SJSA1 (cell line): ENCODE measurements around the gene PRKCQ. TPM values are rescaled to one million over a fixed set of nuclear protein-coding genes. Genes with fewer than 3 reads are reported as not detected.
A peak's percentile ranks its signal among the peaks of the same experiment; 100 is the strongest.
"Not testable (repeated sequence)": the region's sequence is repeated elsewhere in the genome, so short reads cannot be mapped to it uniquely, and the experiment has no call there.

Source experiments
- DNase-seq, 2 experiments: peaks; one replicate each; pipeline ENCODE4 v3.0.0-alpha.2; 2015 to 2020; ENCODE audit warnings: low spot score in 2 of 2, low read depth in 1 of 2
- H3K27ac ChIP-seq: fragments of 250-450 bp; sonication (Bioruptor Pico); 2 replicates; pipeline ENCODE4 v1.5.1; 2020; ENCODE audit warnings: mild to moderate bottlenecking, moderate library complexity
- H3K27me3 ChIP-seq: fragments of 250-450 bp; sonication (Bioruptor Pico); replicated peaks from 2 replicates; pipeline ENCODE4 v1.5.1; 2020; ENCODE audit warnings: mild to moderate bottlenecking, moderate library complexity
- H3K36me3 ChIP-seq: fragments of 250-450 bp; sonication (Bioruptor Pico); 2 replicates; pipeline ENCODE4 v1.5.1; 2020; ENCODE audit warnings: mild to moderate bottlenecking
- H3K4me1 ChIP-seq: fragments of 250-450 bp; sonication (Bioruptor Pico); replicated peaks from 2 replicates; pipeline ENCODE4 v1.6.1; 2021; ENCODE audit warnings: mild to moderate bottlenecking
- H3K4me3 ChIP-seq: fragments of 250-450 bp; sonication (Bioruptor Pico); 2 replicates; pipeline ENCODE4 v1.5.1; 2020; ENCODE audit warnings: mild to moderate bottlenecking
- H3K9me3 ChIP-seq: fragments of 250-450 bp; sonication (Bioruptor Pico); replicated peaks from 2 replicates; pipeline ENCODE4 v1.5.1; 2020; ENCODE audit warnings: mild to moderate bottlenecking
- total RNA-seq: library from RNA; depleted of rRNA; stranded (reverse); fragments of >200 nt; shearing (Covaris generic); gene quantifications from 2 replicates; pipeline ENCODE4 v1.2.3, GENCODE V29; 2014

PRKCQ gene
- total RNA-seq, 1 experiment from 2014 or later, result not detected

GRCh38 chr10:6455592-6455991 is 124.5 kb downstream of the PRKCQ start:
- Histone ChIP-seq H3K4me3 (no peak overlapping the region), H3K27me3 (no peaks in the 10 kb centered on the region; the same call in 1 of the 2 replicates), H3K9me3 (no peaks in the 10 kb centered on the region), H3K36me3 (no peaks in the 10 kb centered on the region), H3K4me1 (no peaks in the 10 kb centered on the region), H3K27ac (no peak overlapping the region)
- no peak for DNase-seq

GRCh38 chr10:6446711-6447110 is 133.4 kb downstream of the PRKCQ start:
- Histone ChIP-seq H3K27ac (no peak overlapping the region), H3K4me3 (no peak overlapping the region), H3K9me3 (no peaks in the 10 kb centered on the region; the same call in 1 of the 2 replicates), H3K36me3 (no peaks in the 10 kb centered on the region), H3K27me3 (peaks cover 4% of the 10 kb centered on the region; the same call in 1 of the 2 replicates), H3K4me1 (no peaks in the 10 kb centered on the region)
- no peak for DNase-seq

GRCh38 chr10:6445671-6446316 is 134.3 kb downstream of the PRKCQ start:
- Histone ChIP-seq H3K4me1 (no peaks in the 10 kb centered on the region), H3K9me3 (no peaks in the 10 kb centered on the region; the same call in 1 of the 2 replicates), H3K27ac (no peak overlapping the region), H3K27me3 (peaks cover 7% of the 10 kb centered on the region; the same call in 1 of the 2 replicates), H3K4me3 (no peak overlapping the region), H3K36me3 (no peaks in the 10 kb centered on the region)
- DNase-seq, result peak in 1 of 2 experiments; percentile 15

GRCh38 chr10:6439875-6440274 is 140.2 kb downstream of the PRKCQ start:
- not testable (repeated sequence) for H3K4me1 ChIP-seq, H3K27ac ChIP-seq, H3K4me3 ChIP-seq, H3K9me3 ChIP-seq, H3K36me3 ChIP-seq, DNase-seq, H3K27me3 ChIP-seq

GRCh38 chr10:6431861-6432260 is 148.2 kb downstream of the PRKCQ start:
- peaks cover 16% of the 10 kb centered on the region for H3K27me3 ChIP-seq
- H3K36me3 ChIP-seq, result no peaks in the 10 kb centered on the region
- H3K4me3 ChIP-seq, result no peak overlapping the region
- no peak for DNase-seq
- H3K9me3 ChIP-seq, result no peaks in the 10 kb centered on the region
- H3K4me1 ChIP-seq, result no peaks in the 10 kb centered on the region
- no peak overlapping the region for H3K27ac ChIP-seq

- Histone ChIP-seq H3K27ac (no peak overlapping the region), H3K36me3 (no peaks in the 10 kb centered on the region), H3K4me1 (no peaks in the 10 kb centered on the region), H3K4me3 (no peak overlapping the region), H3K27me3 (peaks cover 16% of the 10 kb centered on the region), H3K9me3 (no peaks in the 10 kb centered on the region)
- no peak for DNase-seq
Observed at GRCh38 chr10:6431186-6431585, 148.9 kb downstream of the PRKCQ start.

GRCh38 chr10:6430423-6430980 is 149.6 kb downstream of the PRKCQ start:
- Histone ChIP-seq H3K9me3 (no peaks in the 10 kb centered on the region), H3K4me3 (no peak overlapping the region), H3K4me1 (no peaks in the 10 kb centered on the region), H3K36me3 (no peaks in the 10 kb centered on the region), H3K27ac (no peak overlapping the region), H3K27me3 (peaks cover 16% of the 10 kb centered on the region)
- no peak for DNase-seq

- H3K4me3 ChIP-seq, result no peak overlapping the region
- no peak for DNase-seq
- H3K27ac ChIP-seq, result no peak overlapping the region
- no peaks in the 10 kb centered on the region for H3K4me1 ChIP-seq
- H3K9me3 ChIP-seq, result no peaks in the 10 kb centered on the region
- peaks cover 12% of the 10 kb centered on the region; the same call in 1 of the 2 replicates for H3K27me3 ChIP-seq
- no peaks in the 10 kb centered on the region for H3K36me3 ChIP-seq
Observed at GRCh38 chr10:6427357-6427959, 152.6 kb downstream of the PRKCQ start.

GRCh38 chr10:6426317-6426716 is 153.8 kb downstream of the PRKCQ start:
- Histone ChIP-seq H3K4me3 (no peak overlapping the region), H3K27me3 (0 out of 2 replicates have a peak, but pooled peaks cover 3% of the 10 kb centered on the region), H3K27ac (no peak overlapping the region), H3K9me3 (no peaks in the 10 kb centered on the region), H3K36me3 (no peaks in the 10 kb centered on the region), H3K4me1 (no peaks in the 10 kb centered on the region)
- no peak for DNase-seq

GRCh38 chr10:6423413-6424170 is 156.5 kb downstream of the PRKCQ start:
- no peaks in the 10 kb centered on the region for H3K36me3 ChIP-seq
- H3K4me3 ChIP-seq, result no peak overlapping the region
- H3K27ac ChIP-seq, result no peak overlapping the region
- no peaks in the 10 kb centered on the region for H3K4me1 ChIP-seq
- H3K27me3 ChIP-seq, result no peaks in the 10 kb centered on the region; the same call in none of the 2 replicates
- DNase-seq, result no peak
- no peaks in the 10 kb centered on the region for H3K9me3 ChIP-seq

GRCh38 chr10:6423004-6423403 is 157.1 kb downstream of the PRKCQ start:
- H3K27me3 ChIP-seq, result peaks cover 3% of the 10 kb centered on the region
- no peaks in the 10 kb centered on the region for H3K4me1 ChIP-seq
- H3K36me3 ChIP-seq, result no peaks in the 10 kb centered on the region
- DNase-seq, result no peak
- no peak overlapping the region for H3K27ac ChIP-seq
- no peaks in the 10 kb centered on the region for H3K9me3 ChIP-seq
- no peak overlapping the region for H3K4me3 ChIP-seq

- Histone ChIP-seq H3K4me3 (no peak overlapping the region), H3K9me3 (no peaks in the 10 kb centered on the region), H3K27ac (no peak overlapping the region), H3K4me1 (no peaks in the 10 kb centered on the region), H3K27me3 (peaks cover 23% of the 10 kb centered on the region), H3K36me3 (no peaks in the 10 kb centered on the region)
- DNase-seq, result no peak
Observed at GRCh38 chr10:6418613-6419216, 161.4 kb downstream of the PRKCQ start.

- H3K4me3 ChIP-seq, result no peak overlapping the region
- H3K27me3 ChIP-seq, result peaks cover 23% of the 10 kb centered on the region
- H3K36me3 ChIP-seq, result no peaks in the 10 kb centered on the region
- no peak overlapping the region for H3K27ac ChIP-seq
- H3K4me1 ChIP-seq, result no peaks in the 10 kb centered on the region
- H3K9me3 ChIP-seq, result no peaks in the 10 kb centered on the region
- no peak for DNase-seq
Observed at GRCh38 chr10:6418167-6418566, 161.9 kb downstream of the PRKCQ start.
